WERI-Rb-1 (cell line): ENCODE results near the gene CWC22.
"Not testable (repeated sequence)": the region's sequence is repeated elsewhere in the genome, so short reads cannot be mapped to it uniquely, and the experiment has no call there.

Source experiments
- DNase-seq: peaks from one replicate; pipeline ENCODE4 v3.0.0-alpha.2; 2020
- H3K27ac ChIP-seq: fragments of 250-450 bp; sonication (Bioruptor Pico); 2 replicates; pipeline ENCODE4 v1.5.1; 2020; ENCODE audit warnings: mild to moderate bottlenecking, moderate library complexity
- H3K27me3 ChIP-seq: fragments of 250-450 bp; sonication (Bioruptor Pico); 2 replicates; pipeline ENCODE4 v1.5.1; 2021; ENCODE audit warnings: mild to moderate bottlenecking, low read depth, moderate library complexity; ENCODE audit not compliant: insufficient read depth, severe bottlenecking
- H3K36me3 ChIP-seq: fragments of 250-450 bp; sonication (Bioruptor Pico); 2 replicates; pipeline ENCODE4 v1.5.1; 2020; ENCODE audit warnings: mild to moderate bottlenecking, moderate library complexity
- H3K4me3 ChIP-seq: 2 replicates; pipeline ENCODE4 v1.5.1; 2011; ENCODE audit warnings: low read depth, mild to moderate bottlenecking, control low read depth, low read length
- H3K9me3 ChIP-seq: fragments of 250-450 bp; sonication (Bioruptor Pico); 2 replicates; pipeline ENCODE4 v1.5.1; 2021; ENCODE audit warnings: mild to moderate bottlenecking, moderate library complexity; ENCODE audit not compliant: severe bottlenecking
- TF ChIP-seq, protein P1 (sequence below): IDR thresholded peaks from 2 replicates; pipeline ENCODE4 v1.5.1; 2011; ENCODE audit warnings: low read depth, mild to moderate bottlenecking, control low read depth, inconsistent platforms, low read length

CWC22 gene

DNA sequence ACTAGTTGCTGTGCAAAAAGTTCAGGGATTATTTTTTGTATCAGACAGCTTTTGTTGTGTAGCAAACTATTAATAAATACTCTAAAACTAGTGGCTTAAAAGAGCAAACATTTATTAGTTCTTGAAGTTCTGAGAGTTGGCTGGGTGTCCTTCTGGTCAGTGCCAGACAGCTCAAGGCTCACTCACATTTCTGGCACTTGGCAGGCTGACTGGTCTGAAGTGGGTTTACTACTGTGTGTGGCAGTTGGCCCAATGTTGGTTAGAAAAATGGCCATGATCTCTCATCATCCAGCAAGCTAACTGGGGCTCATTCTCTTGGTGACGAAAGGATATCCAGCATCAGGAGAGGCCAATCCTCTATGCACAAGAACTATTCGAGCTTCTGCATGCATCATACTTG lies 74.3 kb downstream of the CWC22 start:
- DNase-seq, result no peak
- Histone ChIP-seq H3K27ac (no peak overlapping the region), H3K4me3 (no peak overlapping the region), H3K36me3 (no peaks in the 10 kb centered on the region), H3K27me3 (no peaks in the 10 kb centered on the region), H3K9me3 (no peaks in the 10 kb centered on the region)
- TF ChIP-seq, protein P1, sequence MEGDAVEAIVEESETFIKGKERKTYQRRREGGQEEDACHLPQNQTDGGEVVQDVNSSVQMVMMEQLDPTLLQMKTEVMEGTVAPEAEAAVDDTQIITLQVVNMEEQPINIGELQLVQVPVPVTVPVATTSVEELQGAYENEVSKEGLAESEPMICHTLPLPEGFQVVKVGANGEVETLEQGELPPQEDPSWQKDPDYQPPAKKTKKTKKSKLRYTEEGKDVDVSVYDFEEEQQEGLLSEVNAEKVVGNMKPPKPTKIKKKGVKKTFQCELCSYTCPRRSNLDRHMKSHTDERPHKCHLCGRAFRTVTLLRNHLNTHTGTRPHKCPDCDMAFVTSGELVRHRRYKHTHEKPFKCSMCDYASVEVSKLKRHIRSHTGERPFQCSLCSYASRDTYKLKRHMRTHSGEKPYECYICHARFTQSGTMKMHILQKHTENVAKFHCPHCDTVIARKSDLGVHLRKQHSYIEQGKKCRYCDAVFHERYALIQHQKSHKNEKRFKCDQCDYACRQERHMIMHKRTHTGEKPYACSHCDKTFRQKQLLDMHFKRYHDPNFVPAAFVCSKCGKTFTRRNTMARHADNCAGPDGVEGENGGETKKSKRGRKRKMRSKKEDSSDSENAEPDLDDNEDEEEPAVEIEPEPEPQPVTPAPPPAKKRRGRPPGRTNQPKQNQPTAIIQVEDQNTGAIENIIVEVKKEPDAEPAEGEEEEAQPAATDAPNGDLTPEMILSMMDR, result no peak

DNA sequence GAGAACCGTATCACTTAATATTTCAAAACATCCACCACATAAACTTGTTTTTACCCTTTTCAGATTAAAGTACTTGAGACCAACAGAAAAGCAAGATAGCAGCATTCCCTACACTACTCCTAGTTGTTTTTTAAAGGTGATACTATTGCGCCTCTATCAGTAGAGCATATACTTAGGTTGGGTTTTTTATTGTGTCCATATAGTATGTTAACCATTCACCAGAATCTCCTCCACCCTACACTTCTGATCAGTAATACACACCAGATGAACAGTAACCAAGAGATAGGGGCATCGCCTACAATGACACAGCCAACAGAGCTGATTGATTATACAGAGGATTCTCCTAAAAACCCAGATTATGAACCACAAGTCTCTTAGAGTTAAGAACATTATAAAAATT lies 75.6 kb downstream of the CWC22 start:
- H3K27ac ChIP-seq, result no peak overlapping the region
- no peak for DNase-seq
- no peak overlapping the region for H3K4me3 ChIP-seq
- H3K36me3 ChIP-seq, result no peaks in the 10 kb centered on the region
- TF ChIP-seq, protein P1, result no peak
- no peaks in the 10 kb centered on the region for H3K27me3 ChIP-seq
- H3K9me3 ChIP-seq, result peaks cover 4% of the 10 kb centered on the region

DNA sequence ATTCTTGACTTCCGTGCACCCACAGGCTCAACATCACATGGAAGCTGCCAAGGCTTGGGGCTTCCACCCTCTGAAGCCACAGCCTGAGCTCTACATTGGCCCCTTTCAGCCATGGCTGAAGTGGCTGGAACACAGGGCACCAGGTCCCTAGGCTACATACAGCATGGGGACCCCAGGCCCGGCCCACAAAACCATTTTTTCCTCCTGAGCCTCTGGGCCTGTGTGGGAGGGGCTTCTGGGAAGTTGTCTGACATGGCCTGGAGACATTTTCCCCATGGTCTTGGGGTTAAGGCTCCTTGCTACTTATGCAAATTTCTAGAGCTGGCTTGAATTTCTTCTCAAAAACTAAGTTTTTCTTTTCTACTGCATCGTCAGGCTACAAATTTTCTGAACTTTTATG lies 77.1 kb downstream of the CWC22 start:
- not testable (repeated sequence) for H3K27me3 ChIP-seq, DNase-seq, H3K9me3 ChIP-seq, H3K4me3 ChIP-seq, H3K27ac ChIP-seq, H3K36me3 ChIP-seq

DNA sequence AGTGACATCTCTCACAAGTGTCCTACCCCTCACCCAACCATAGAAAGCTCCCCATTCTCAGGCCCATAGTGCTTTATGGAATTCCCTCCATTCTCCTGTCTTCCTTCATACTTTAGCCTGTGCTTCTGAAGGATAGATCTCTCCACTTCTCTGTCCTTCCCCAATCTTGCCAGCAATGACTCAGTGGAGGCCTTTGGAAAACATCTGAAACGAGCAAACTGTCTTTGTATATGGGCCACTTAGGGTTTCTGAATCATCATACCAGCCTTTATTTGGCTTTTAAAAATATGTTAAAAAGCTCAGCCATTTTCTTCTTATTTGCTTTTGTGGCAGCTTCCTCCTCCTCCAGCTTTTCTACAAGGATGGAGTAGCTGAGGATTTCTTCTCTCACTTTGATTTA lies 80.1 kb downstream of the CWC22 start:
- Histone ChIP-seq H3K27me3 (no peaks in the 10 kb centered on the region), H3K9me3 (peaks cover 8% of the 10 kb centered on the region), H3K4me3 (no peak overlapping the region), H3K27ac (no peak overlapping the region), H3K36me3 (no peaks in the 10 kb centered on the region)
- TF ChIP-seq, protein P1, result no peak
- DNase-seq, result no peak

DNA sequence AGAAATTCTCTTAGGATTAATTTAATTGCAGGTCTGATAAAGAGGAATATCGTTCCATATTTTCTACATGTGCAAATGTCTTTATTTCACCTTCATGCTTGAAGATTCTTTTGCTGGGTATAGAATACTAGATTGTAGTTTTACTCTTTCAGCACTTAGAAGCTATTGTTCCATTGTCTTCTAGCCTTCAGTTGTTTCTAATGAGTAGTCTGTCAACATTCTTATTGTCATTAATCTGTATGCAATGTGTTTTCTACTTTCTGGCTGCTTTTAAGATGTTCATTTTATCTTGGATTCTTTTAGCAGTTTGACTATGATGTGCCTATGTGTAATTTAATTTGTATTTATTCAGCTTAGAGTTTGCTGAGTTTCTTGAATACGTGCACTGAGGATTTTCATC lies 81.4 kb downstream of the CWC22 start:
- no peak for DNase-seq
- Histone ChIP-seq H3K9me3 (peaks cover 8% of the 10 kb centered on the region), H3K27ac (no peak overlapping the region), H3K4me3 (no peak overlapping the region), H3K36me3 (no peaks in the 10 kb centered on the region), H3K27me3 (no peaks in the 10 kb centered on the region)
- TF ChIP-seq, protein P1, result no peak

DNA sequence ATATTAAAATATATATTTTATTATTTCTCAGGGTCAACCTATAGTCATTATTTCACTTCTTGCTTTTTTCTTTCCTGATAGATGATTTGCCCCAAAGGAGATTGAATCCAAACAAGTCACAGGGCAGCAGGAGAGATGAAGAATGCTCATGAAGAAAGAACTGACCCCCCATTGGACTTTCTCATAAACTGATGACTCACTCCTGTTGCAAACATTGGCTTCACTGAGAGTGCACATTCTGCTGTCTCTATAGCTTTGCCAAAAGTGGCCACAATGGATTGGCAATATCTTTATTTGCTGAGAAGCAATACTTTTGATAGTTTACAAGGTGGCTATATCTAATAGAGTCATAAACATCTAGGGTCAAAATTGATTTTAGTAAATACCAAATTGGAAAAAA lies 89.8 kb downstream of the CWC22 start:
- H3K36me3 ChIP-seq, result no peaks in the 10 kb centered on the region
- no peaks in the 10 kb centered on the region for H3K27me3 ChIP-seq
- H3K4me3 ChIP-seq, result no peak overlapping the region
- no peaks in the 10 kb centered on the region for H3K9me3 ChIP-seq
- no peak for DNase-seq
- H3K27ac ChIP-seq, result no peak overlapping the region
- TF ChIP-seq, protein P1, result no peak
